ENCODE measurements around the gene CLNK.

Gene CLNK

GRCh38 chr4:10598829-10599228 is 85.7 kb downstream of the CLNK start:
- Histone ChIP-seq H3K18ac (ENCODE audit: low read length) (no peak overlapping the region), H2BK5ac (ENCODE audit: low read length) (no peak overlapping the region), H3K56ac (ENCODE audit: low read length) (no peak overlapping the region), H4K8ac (ENCODE audit: low read depth, low read length) (no peak overlapping the region), H2BK120ac (ENCODE audit: low read depth, low read length) (no peak overlapping the region), H3K79me2 (ENCODE audit: control insufficient read depth, insufficient read depth, low read length) (no peaks in the 10 kb centered on the region), H3K23ac (ENCODE audit: low read length) (no peak overlapping the region), H2AK5ac (ENCODE audit: low read length) (peak overlapping the region; percentile 33), H3K79me1 (ENCODE audit: low read length) (no peaks in the 10 kb centered on the region), H3K4me3 (ENCODE audit: low read length) (no peak overlapping the region), H3K36me3 (ENCODE audit: control insufficient read depth, insufficient read depth, low read length) (no peaks in the 10 kb centered on the region), H3K4me2 (ENCODE audit: low read length) (no peak overlapping the region), H3K4ac (ENCODE audit: low read depth, low read length) (no peak overlapping the region), H3K9ac (ENCODE audit: low read length) (no peak overlapping the region), H2BK15ac (replicated peaks; ENCODE audit: low read depth) (peak overlapping the region; percentile 0), H3K27ac (ENCODE audit: low read depth, low read length) (no peak overlapping the region), H3K27me3 (ENCODE audit: insufficient read depth, low read length, poor library complexity) (no peaks in the 10 kb centered on the region), H4K5ac (ENCODE audit: low read length) (peak overlapping the region; percentile 17), H3K4me1 (ENCODE audit: control insufficient read depth, low read depth, low read length) (no peaks in the 10 kb centered on the region)
- no peak for DNase-seq
- no CpG with 5 or more reads among the region's 6 CpGs for WGBS (ENCODE audit: extremely low coverage, insufficient coverage, low lambda C conversion rate)

- WGBS (ENCODE audit: extremely low coverage, insufficient coverage, low lambda C conversion rate): no CpG with 5 or more reads among the region's 2 CpGs
- Histone ChIP-seq H3K4me1 (ENCODE audit: control insufficient read depth, low read depth, low read length) (no peaks in the 10 kb centered on the region), H2AK5ac (ENCODE audit: low read length) (no peak overlapping the region), H3K79me2 (ENCODE audit: control insufficient read depth, insufficient read depth, low read length) (no peaks in the 10 kb centered on the region), H2BK120ac (ENCODE audit: low read depth, low read length) (no peak overlapping the region), H4K5ac (ENCODE audit: low read length) (no peak overlapping the region), H3K27ac (ENCODE audit: low read depth, low read length) (no peak overlapping the region), H3K4me3 (ENCODE audit: low read length) (no peak overlapping the region), H3K9ac (ENCODE audit: low read length) (no peak overlapping the region), H3K23ac (ENCODE audit: low read length) (peak overlapping the region; percentile 37), H4K8ac (ENCODE audit: low read depth, low read length) (no peak overlapping the region), H3K36me3 (ENCODE audit: control insufficient read depth, insufficient read depth, low read length) (no peaks in the 10 kb centered on the region), H3K4ac (ENCODE audit: low read depth, low read length) (no peak overlapping the region), H3K27me3 (ENCODE audit: insufficient read depth, low read length, poor library complexity) (no peaks in the 10 kb centered on the region), H2BK15ac (replicated peaks; ENCODE audit: low read depth) (no peak overlapping the region), H2BK5ac (ENCODE audit: low read length) (no peak overlapping the region), H3K4me2 (ENCODE audit: low read length) (no peak overlapping the region), H3K79me1 (ENCODE audit: low read length) (no peaks in the 10 kb centered on the region), H3K56ac (ENCODE audit: low read length) (no peak overlapping the region), H3K18ac (ENCODE audit: low read length) (no peak overlapping the region)
- DNase-seq: no peak
Measured at GRCh38 chr4:10596586-10597290, 87.8 kb downstream of the CLNK start.

- Histone ChIP-seq H3K4ac (ENCODE audit: low read depth, low read length) (no peak overlapping the region), H3K9ac (ENCODE audit: low read length) (no peak overlapping the region), H3K23ac (ENCODE audit: low read length) (no peak overlapping the region), H2BK15ac (replicated peaks; ENCODE audit: low read depth) (no peak overlapping the region), H3K4me1 (ENCODE audit: control insufficient read depth, low read depth, low read length) (peaks cover 3% of the 10 kb centered on the region), H2BK5ac (ENCODE audit: low read length) (no peak overlapping the region), H3K27ac (ENCODE audit: low read depth, low read length) (no peak overlapping the region), H3K27me3 (ENCODE audit: insufficient read depth, low read length, poor library complexity) (no peaks in the 10 kb centered on the region), H2BK120ac (ENCODE audit: low read depth, low read length) (no peak overlapping the region), H3K4me2 (ENCODE audit: low read length) (no peak overlapping the region), H3K36me3 (ENCODE audit: control insufficient read depth, insufficient read depth, low read length) (no peaks in the 10 kb centered on the region), H4K8ac (ENCODE audit: low read depth, low read length) (no peak overlapping the region), H4K5ac (ENCODE audit: low read length) (no peak overlapping the region), H3K4me3 (ENCODE audit: low read length) (no peak overlapping the region), H3K18ac (ENCODE audit: low read length) (no peak overlapping the region), H3K56ac (ENCODE audit: low read length) (peak overlapping the region; percentile 10), H3K79me1 (ENCODE audit: low read length) (no peaks in the 10 kb centered on the region), H2AK5ac (ENCODE audit: low read length) (no peak overlapping the region), H3K79me2 (ENCODE audit: control insufficient read depth, insufficient read depth, low read length) (no peaks in the 10 kb centered on the region)
- no CpG with 5 or more reads among the region's 10 CpGs for WGBS (ENCODE audit: extremely low coverage, insufficient coverage, low lambda C conversion rate)
- peak; percentile 72 for DNase-seq
Measured at GRCh38 chr4:10593130-10593529, 91.4 kb downstream of the CLNK start.

DNA sequence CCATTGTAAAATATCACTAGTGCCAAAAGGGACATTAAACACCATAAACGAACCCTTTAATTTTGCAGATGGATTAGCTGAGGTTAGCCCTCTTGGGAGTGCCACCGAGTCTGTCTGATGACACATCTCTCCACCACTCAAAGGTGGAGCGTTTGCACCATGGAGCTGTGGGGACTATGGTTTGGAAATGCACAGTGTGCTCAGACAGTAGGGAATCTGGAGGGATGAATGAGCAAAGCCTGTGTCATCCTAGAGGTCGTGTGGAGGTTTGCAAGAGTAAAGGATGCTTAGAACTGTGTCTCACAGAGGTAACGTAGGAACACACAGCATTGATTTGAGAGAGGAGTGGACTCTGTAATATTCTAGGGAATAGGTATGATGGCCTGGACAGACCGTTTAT is 93.7 kb downstream of the CLNK start:
- H3K27ac ChIP-seq (ENCODE audit: low read depth, low read length): no peak overlapping the region
- DNase-seq: no peak
- no peak overlapping the region for H3K18ac ChIP-seq (ENCODE audit: low read length)
- no CpG with 5 or more reads among the region's 6 CpGs for WGBS (ENCODE audit: extremely low coverage, insufficient coverage, low lambda C conversion rate)
- H4K5ac ChIP-seq (ENCODE audit: low read length): no peak overlapping the region
- no peak overlapping the region for H3K56ac ChIP-seq (ENCODE audit: low read length)
- H2BK15ac ChIP-seq (replicated peaks; ENCODE audit: low read depth): no peak overlapping the region
- H3K9ac ChIP-seq (ENCODE audit: low read length): no peak overlapping the region
- H3K4ac ChIP-seq (ENCODE audit: low read depth, low read length): no peak overlapping the region
- H2AK5ac ChIP-seq (ENCODE audit: low read length): no peak overlapping the region
- H4K8ac ChIP-seq (ENCODE audit: low read depth, low read length): no peak overlapping the region
- H3K4me1 ChIP-seq (ENCODE audit: control insufficient read depth, low read depth, low read length): peaks cover 3% of the 10 kb centered on the region
- no peak overlapping the region for H2BK5ac ChIP-seq (ENCODE audit: low read length)
- H3K23ac ChIP-seq (ENCODE audit: low read length): no peak overlapping the region
- H3K36me3 ChIP-seq (ENCODE audit: control insufficient read depth, insufficient read depth, low read length): no peaks in the 10 kb centered on the region
- no peaks in the 10 kb centered on the region for H3K27me3 ChIP-seq (ENCODE audit: insufficient read depth, low read length, poor library complexity)
- no peak overlapping the region for H3K4me3 ChIP-seq (ENCODE audit: low read length)
- H3K79me2 ChIP-seq (ENCODE audit: control insufficient read depth, insufficient read depth, low read length): no peaks in the 10 kb centered on the region
- H2BK120ac ChIP-seq (ENCODE audit: low read depth, low read length): no peak overlapping the region
- no peaks in the 10 kb centered on the region for H3K79me1 ChIP-seq (ENCODE audit: low read length)
- H3K4me2 ChIP-seq (ENCODE audit: low read length): no peak overlapping the region

GRCh38 chr4:10589799-10590198 is 94.8 kb downstream of the CLNK start:
- no peak overlapping the region for H2BK120ac ChIP-seq (ENCODE audit: low read depth, low read length)
- no peak overlapping the region for H2BK15ac ChIP-seq (replicated peaks; ENCODE audit: low read depth)
- no peak overlapping the region for H3K23ac ChIP-seq (ENCODE audit: low read length)
- no peaks in the 10 kb centered on the region for H3K27me3 ChIP-seq (ENCODE audit: insufficient read depth, low read length, poor library complexity)
- H3K4me1 ChIP-seq (ENCODE audit: control insufficient read depth, low read depth, low read length): peaks cover 3% of the 10 kb centered on the region
- no peak for DNase-seq
- H3K4me2 ChIP-seq (ENCODE audit: low read length): no peak overlapping the region
- no peak overlapping the region for H4K8ac ChIP-seq (ENCODE audit: low read depth, low read length)
- no CpG with 5 or more reads among the region's 5 CpGs for WGBS (ENCODE audit: extremely low coverage, insufficient coverage, low lambda C conversion rate)
- H3K9ac ChIP-seq (ENCODE audit: low read length): peak overlapping the region; percentile 8
- H3K79me2 ChIP-seq (ENCODE audit: control insufficient read depth, insufficient read depth, low read length): no peaks in the 10 kb centered on the region
- H2BK5ac ChIP-seq (ENCODE audit: low read length): peak overlapping the region; percentile 75
- H3K4ac ChIP-seq (ENCODE audit: low read depth, low read length): no peak overlapping the region
- H3K56ac ChIP-seq (ENCODE audit: low read length): peak overlapping the region; percentile 71
- peak overlapping the region; percentile 54 for H2AK5ac ChIP-seq (ENCODE audit: low read length)
- no peak overlapping the region for H3K27ac ChIP-seq (ENCODE audit: low read depth, low read length)
- H3K36me3 ChIP-seq (ENCODE audit: control insufficient read depth, insufficient read depth, low read length): no peaks in the 10 kb centered on the region
- no peak overlapping the region for H3K4me3 ChIP-seq (ENCODE audit: low read length)
- no peak overlapping the region for H4K5ac ChIP-seq (ENCODE audit: low read length)
- no peak overlapping the region for H3K18ac ChIP-seq (ENCODE audit: low read length)
- H3K79me1 ChIP-seq (ENCODE audit: low read length): no peaks in the 10 kb centered on the region

DNA sequence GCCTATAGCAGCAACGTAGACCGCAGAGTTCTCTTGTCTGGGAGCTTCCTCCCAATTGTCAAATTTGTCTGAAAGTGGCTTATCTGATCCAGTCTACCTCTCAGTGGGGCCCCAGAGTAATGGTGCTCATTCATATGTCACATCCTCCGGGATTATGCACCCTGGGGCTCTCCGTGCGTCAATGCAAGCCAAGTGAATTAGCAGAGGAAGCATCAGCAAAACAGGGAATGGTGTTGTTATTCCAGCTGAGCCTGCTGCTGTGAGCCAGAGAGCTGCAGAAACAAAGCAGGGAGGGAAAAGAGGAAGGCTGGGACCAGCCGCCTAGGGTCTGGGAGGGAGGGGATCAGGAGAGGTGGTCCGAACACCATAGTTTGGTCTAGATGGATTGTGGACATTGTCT is 95.2 kb downstream of the CLNK start:
- DNase-seq: peak; percentile 81
- H3K27ac ChIP-seq (ENCODE audit: low read depth, low read length): no peak overlapping the region
- H3K79me1 ChIP-seq (ENCODE audit: low read length): no peaks in the 10 kb centered on the region
- no peak overlapping the region for H4K8ac ChIP-seq (ENCODE audit: low read depth, low read length)
- H3K4me2 ChIP-seq (ENCODE audit: low read length): no peak overlapping the region
- H3K4ac ChIP-seq (ENCODE audit: low read depth, low read length): no peak overlapping the region
- H4K5ac ChIP-seq (ENCODE audit: low read length): no peak overlapping the region
- no peak overlapping the region for H2BK5ac ChIP-seq (ENCODE audit: low read length)
- H2BK120ac ChIP-seq (ENCODE audit: low read depth, low read length): no peak overlapping the region
- peaks cover 3% of the 10 kb centered on the region for H3K4me1 ChIP-seq (ENCODE audit: control insufficient read depth, low read depth, low read length)
- H2AK5ac ChIP-seq (ENCODE audit: low read length): no peak overlapping the region
- H3K79me2 ChIP-seq (ENCODE audit: control insufficient read depth, insufficient read depth, low read length): no peaks in the 10 kb centered on the region
- WGBS (ENCODE audit: extremely low coverage, insufficient coverage, low lambda C conversion rate): no CpG with 5 or more reads among the region's 7 CpGs
- no peaks in the 10 kb centered on the region for H3K36me3 ChIP-seq (ENCODE audit: control insufficient read depth, insufficient read depth, low read length)
- no peak overlapping the region for H3K23ac ChIP-seq (ENCODE audit: low read length)
- no peaks in the 10 kb centered on the region for H3K27me3 ChIP-seq (ENCODE audit: insufficient read depth, low read length, poor library complexity)
- H2BK15ac ChIP-seq (replicated peaks; ENCODE audit: low read depth): no peak overlapping the region
- H3K18ac ChIP-seq (ENCODE audit: low read length): no peak overlapping the region
- no peak overlapping the region for H3K4me3 ChIP-seq (ENCODE audit: low read length)
- no peak overlapping the region for H3K9ac ChIP-seq (ENCODE audit: low read length)
- H3K56ac ChIP-seq (ENCODE audit: low read length): peak overlapping the region; percentile 71

All from mesendoderm (in vitro differentiated cells).